ENCODE measurements around the gene PCTP. TPM values are rescaled to one million over a fixed set of nuclear protein-coding genes. Genes with fewer than 3 reads are reported as not detected.

PCTP gene
- total and polyA plus RNA-seq, 12 donors = 7.2 to 31.7 (median 13.1) TPM

- DNase-seq = no peak
- no peak for TF ChIP-seq POLR2A (IDR thresholded peaks at IDR 0.05)
- TF ChIP-seq, protein P1, sequence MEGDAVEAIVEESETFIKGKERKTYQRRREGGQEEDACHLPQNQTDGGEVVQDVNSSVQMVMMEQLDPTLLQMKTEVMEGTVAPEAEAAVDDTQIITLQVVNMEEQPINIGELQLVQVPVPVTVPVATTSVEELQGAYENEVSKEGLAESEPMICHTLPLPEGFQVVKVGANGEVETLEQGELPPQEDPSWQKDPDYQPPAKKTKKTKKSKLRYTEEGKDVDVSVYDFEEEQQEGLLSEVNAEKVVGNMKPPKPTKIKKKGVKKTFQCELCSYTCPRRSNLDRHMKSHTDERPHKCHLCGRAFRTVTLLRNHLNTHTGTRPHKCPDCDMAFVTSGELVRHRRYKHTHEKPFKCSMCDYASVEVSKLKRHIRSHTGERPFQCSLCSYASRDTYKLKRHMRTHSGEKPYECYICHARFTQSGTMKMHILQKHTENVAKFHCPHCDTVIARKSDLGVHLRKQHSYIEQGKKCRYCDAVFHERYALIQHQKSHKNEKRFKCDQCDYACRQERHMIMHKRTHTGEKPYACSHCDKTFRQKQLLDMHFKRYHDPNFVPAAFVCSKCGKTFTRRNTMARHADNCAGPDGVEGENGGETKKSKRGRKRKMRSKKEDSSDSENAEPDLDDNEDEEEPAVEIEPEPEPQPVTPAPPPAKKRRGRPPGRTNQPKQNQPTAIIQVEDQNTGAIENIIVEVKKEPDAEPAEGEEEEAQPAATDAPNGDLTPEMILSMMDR (IDR thresholded peaks at IDR 0.05) = no peak
- H3K4me3 ChIP-seq = no peak overlapping the region
- intact Hi-C loops (cut with DNase I) = no loop called here
- no peaks in the 10 kb centered on the region for H3K4me1 ChIP-seq (replicated peaks in 1 of 2)
- H3K9me3 ChIP-seq (replicated peaks in 1 of 3) = peaks cover 0 to 8% (median 0%) of the 10 kb centered on the region in 3 donors
- no peaks in the 10 kb centered on the region for H3K27me3 ChIP-seq
- whole genome bisulfite sequencing, 4 donors = 62 to 78% (median 68%) methylated on average over 2 of the region's 2 CpGs
- no peak overlapping the region for H3K27ac ChIP-seq
- no peaks in the 10 kb centered on the region for H3K36me3 ChIP-seq (replicated peaks in 1 of 2)
Observed at GRCh38 chr17:55825213-55825612, 74.4 kb downstream of the PCTP start.

Other genes starting within 250 kb of the PCTP start
- gene SMIM36, start 239.6 kb upstream of the PCTP start, total RNA-seq = not detected
- gene SMIM36, start 239.6 kb upstream of the PCTP start, polyA plus RNA-seq = not detected
- 10 to 100 TPM in 1 of 9 donors, 1 to 10 TPM in 8; 1.3 to 11.5 (median 2.6) TPM for gene TMEM100, start 28.2 kb upstream of the PCTP start, total RNA-seq
- gene TMEM100, start 28.2 kb upstream of the PCTP start, polyA plus RNA-seq = 1 to 10 TPM; 2.5 to 4.9 (median 2.6) TPM